ENCODE results near the gene EXOC4.

The EXOC4 gene

DNA sequence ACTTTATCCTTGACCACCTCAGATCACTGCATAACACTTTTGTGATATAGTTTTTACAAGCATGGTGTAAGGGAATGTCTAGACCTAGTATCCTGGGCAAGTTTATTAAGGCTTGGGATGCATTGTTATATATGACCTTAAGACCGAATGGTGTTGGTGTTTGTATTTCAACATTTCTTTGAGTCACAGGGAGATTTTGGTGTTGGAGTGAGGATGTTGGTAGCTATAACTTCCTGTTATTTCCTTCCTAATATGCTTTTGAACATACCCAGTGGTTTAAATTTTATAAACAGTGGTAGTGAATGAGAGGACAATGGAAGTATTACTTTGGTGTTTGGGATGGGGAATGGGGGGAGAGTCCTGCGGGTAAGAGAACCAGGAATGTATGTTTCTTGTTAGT is 2.6 kb downstream of the EXOC4 start:
- TF ChIP-seq CTCF (IDR thresholded peaks at IDR 0.05; ENCODE audit: low read depth, low read length): no peak
- DNase-seq (ENCODE audit: extremely low read depth, low read depth): no peak

GRCh38 chr7:133258174-133258573 is 5.3 kb downstream of the EXOC4 start:
- no peak for TF ChIP-seq CTCF (IDR thresholded peaks at IDR 0.05; ENCODE audit: low read depth, low read length)
- no peak for DNase-seq (ENCODE audit: extremely low read depth, low read depth)

- no peak for TF ChIP-seq CTCF (IDR thresholded peaks at IDR 0.05; ENCODE audit: low read depth, low read length)
- DNase-seq (ENCODE audit: extremely low read depth, low read depth): no peak
Observed at GRCh38 chr7:133265821-133266220, 12.9 kb downstream of the EXOC4 start.

DNA sequence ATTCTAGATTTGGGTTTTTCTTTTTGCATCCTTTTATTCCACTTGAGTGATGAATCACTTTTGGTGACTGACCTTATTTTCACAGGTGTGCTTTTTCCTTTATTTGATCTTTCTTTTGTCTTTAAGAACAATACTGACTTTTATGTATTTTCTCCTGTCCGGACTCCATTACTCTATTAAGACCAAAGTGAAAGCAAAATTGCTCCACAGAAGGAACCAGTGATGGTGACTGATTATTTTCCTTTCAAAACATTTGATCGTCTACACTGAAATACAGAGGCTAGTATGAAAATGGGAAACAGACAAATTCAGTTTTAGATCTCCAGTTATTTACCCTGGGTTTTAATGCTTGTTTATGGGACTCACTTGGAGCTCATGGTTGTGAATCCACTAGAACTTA is 15.5 kb downstream of the EXOC4 start:
- no peak for DNase-seq (ENCODE audit: extremely low read depth, low read depth)
- TF ChIP-seq CTCF (IDR thresholded peaks at IDR 0.05; ENCODE audit: low read depth, low read length): no peak

GRCh38 chr7:133272336-133272735 is 19.5 kb downstream of the EXOC4 start:
- DNase-seq (ENCODE audit: extremely low read depth, low read depth): no peak
- TF ChIP-seq CTCF (IDR thresholded peaks at IDR 0.05; ENCODE audit: low read depth, low read length): no peak

- DNase-seq (ENCODE audit: extremely low read depth, low read depth): no peak
- no peak for TF ChIP-seq CTCF (IDR thresholded peaks at IDR 0.05; ENCODE audit: low read depth, low read length)
Observed at GRCh38 chr7:133273227-133273626, 20.3 kb downstream of the EXOC4 start.

DNA sequence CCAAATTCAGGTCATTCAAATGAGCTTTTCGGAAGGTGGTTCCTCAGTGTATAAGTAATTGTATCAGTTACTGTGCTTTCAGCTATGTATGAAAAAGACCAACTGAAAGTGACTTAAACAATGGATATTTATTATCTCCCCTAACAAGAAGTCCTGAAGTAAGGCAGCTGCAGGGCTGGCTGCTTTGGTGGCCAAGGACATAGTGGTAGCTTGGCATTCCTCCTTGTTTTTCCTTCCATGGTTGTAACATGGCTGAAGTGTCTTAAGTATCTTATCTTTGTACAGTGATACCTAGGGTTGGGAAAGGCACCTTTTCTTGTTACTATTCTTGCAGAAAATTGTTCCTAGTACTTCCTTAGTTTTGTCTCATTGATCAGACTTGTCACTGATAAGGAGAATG is 21.4 kb downstream of the EXOC4 start:
- no peak for DNase-seq (ENCODE audit: extremely low read depth, low read depth)
- no peak for TF ChIP-seq CTCF (IDR thresholded peaks at IDR 0.05; ENCODE audit: low read depth, low read length)

Data from AG09319 (cell line).